Kasumi-1 (cell line): ENCODE data around the gene FUT8.

Source experiments
- DNase-seq, 2 experiments: peaks; one replicate each; lab custom pipeline; 2025; lab: John Stamatoyannopoulos, UW

Gene FUT8

GRCh38 chr14:65412032-65412846 is at the start of gene FUT8:
Gene FUT8 (plus strand): TSS chr14:65412730. CDS start chr14:65561564, 148,834 bp downstream.
- peak; percentile 83 to 84 for DNase-seq

GRCh38 chr14:65366802-65367565 is 45.5 kb upstream of the FUT8 start:
- no peak for DNase-seq

GRCh38 chr14:65369560-65369959 is 43.0 kb upstream of the FUT8 start:
- DNase-seq, result no peak

- DNase-seq, result no peak
Measured at GRCh38 chr14:65370801-65371248, 41.7 kb upstream of the FUT8 start.

- no peak for DNase-seq
Measured at GRCh38 chr14:65371784-65372183, 40.7 kb upstream of the FUT8 start.

- no peak for DNase-seq
Measured at GRCh38 chr14:65373016-65373670, 39.4 kb upstream of the FUT8 start.

- no peak for DNase-seq
Measured at GRCh38 chr14:65373671-65374039, 38.9 kb upstream of the FUT8 start.

GRCh38 chr14:65377576-65377975 is 35.0 kb upstream of the FUT8 start:
- no peak for DNase-seq

GRCh38 chr14:65382586-65382985 is 29.9 kb upstream of the FUT8 start:
- DNase-seq, result no peak

- DNase-seq, result no peak
Measured at GRCh38 chr14:65387171-65387570, 25.4 kb upstream of the FUT8 start.

- DNase-seq, result no peak
Measured at GRCh38 chr14:65387628-65388027, 24.9 kb upstream of the FUT8 start.

- no peak for DNase-seq
Measured at GRCh38 chr14:65392296-65392695, 20.2 kb upstream of the FUT8 start.

- DNase-seq, result no peak
Measured at GRCh38 chr14:65396082-65396910, 16.2 kb upstream of the FUT8 start.

GRCh38 chr14:65403231-65403630 is 9.3 kb upstream of the FUT8 start:
- no peak for DNase-seq

- DNase-seq, result no peak
Measured at GRCh38 chr14:65408113-65408512, 4.4 kb upstream of the FUT8 start.

- no peak for DNase-seq
Measured at GRCh38 chr14:65410640-65411039, 1.9 kb upstream of the FUT8 start.

GRCh38 chr14:65411656-65412031 is 886 bp upstream of the FUT8 start:
- peak; percentile 90 to 93 for DNase-seq

GRCh38 chr14:65412856-65413738 is 567 bp downstream of the FUT8 start:
- DNase-seq, result peak; percentile 59 to 60

GRCh38 chr14:65413739-65414045 is 1.2 kb downstream of the FUT8 start:
- no peak for DNase-seq

GRCh38 chr14:65414961-65415589 is 2.5 kb downstream of the FUT8 start:
- peak; percentile 60 to 72 for DNase-seq

GRCh38 chr14:65415613-65416012 is 3.1 kb downstream of the FUT8 start:
- DNase-seq, result no peak
